ENCODE results near the gene SCRN1. TPM values are rescaled to one million over a fixed set of nuclear protein-coding genes. Genes with fewer than 3 reads are reported as not detected.

SCRN1 gene
- total and polyA plus RNA-seq, 9 donors = 23.4 to 84.0 (median 63.3) TPM

DNA sequence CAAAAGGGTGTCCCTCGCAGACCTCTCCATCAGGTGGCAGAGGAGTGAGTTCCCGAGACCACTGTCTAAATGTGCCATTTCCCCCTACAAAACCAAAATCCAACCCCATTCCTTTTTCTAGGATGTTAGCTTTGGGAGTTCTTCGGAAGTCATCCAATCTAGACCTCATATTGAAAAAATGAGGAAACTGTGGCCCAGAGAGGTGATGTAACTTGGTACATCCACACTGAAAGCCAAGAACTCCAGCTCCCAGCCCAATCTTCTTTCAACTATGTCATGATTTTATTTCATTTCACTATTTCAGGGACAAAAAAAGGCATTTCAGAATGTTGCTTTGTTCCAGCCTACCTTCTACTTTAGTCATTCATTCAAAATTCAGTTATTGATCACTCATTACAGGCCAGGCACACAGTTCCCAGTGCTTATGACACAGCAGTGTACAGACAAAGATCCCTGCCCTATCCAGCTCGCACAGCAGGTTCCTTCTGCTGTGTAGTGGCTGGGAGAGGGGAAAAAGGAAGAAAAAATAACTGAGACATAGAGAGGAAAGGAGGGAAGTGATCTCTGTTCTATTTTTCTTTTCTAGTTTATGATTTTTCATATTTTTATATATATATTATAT is 35.8 kb downstream of the SCRN1 start:
- TF ChIP-seq, protein P1, sequence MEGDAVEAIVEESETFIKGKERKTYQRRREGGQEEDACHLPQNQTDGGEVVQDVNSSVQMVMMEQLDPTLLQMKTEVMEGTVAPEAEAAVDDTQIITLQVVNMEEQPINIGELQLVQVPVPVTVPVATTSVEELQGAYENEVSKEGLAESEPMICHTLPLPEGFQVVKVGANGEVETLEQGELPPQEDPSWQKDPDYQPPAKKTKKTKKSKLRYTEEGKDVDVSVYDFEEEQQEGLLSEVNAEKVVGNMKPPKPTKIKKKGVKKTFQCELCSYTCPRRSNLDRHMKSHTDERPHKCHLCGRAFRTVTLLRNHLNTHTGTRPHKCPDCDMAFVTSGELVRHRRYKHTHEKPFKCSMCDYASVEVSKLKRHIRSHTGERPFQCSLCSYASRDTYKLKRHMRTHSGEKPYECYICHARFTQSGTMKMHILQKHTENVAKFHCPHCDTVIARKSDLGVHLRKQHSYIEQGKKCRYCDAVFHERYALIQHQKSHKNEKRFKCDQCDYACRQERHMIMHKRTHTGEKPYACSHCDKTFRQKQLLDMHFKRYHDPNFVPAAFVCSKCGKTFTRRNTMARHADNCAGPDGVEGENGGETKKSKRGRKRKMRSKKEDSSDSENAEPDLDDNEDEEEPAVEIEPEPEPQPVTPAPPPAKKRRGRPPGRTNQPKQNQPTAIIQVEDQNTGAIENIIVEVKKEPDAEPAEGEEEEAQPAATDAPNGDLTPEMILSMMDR (IDR thresholded peaks at IDR 0.05) = no peak
- TF ChIP-seq POLR2A (IDR thresholded peaks at IDR 0.05) = no peak
- no peak for TF ChIP-seq EP300 (IDR thresholded peaks at IDR 0.05)

DNA sequence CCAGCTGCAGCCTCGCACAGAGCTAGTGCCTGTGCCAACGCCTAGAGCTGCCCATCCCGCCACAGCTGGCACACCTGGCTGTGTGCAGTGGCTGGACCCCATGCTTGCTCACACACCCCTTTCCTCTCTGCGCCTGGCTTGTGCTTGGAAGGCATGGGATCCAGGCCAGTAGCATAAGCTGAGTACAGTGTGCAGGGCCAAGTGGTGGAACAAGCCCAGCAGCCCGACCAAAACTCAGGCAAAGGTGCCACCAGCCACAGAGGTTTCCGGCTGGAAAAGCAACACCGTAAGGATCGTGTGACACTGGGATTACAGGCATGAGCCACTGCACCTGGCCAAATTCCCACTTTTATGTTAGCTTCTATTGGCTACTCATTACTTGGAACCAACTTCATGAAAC is 38.4 kb downstream of the SCRN1 start:
- intact Hi-C loops (cut with DNase I) = no loop called here
- TF ChIP-seq, protein P1 (IDR thresholded peaks at IDR 0.05) = no peak
- no peak for TF ChIP-seq POLR2A (IDR thresholded peaks at IDR 0.05)
- TF ChIP-seq EP300 (IDR thresholded peaks at IDR 0.05) = no peak
- Histone ChIP-seq H3K9me3 (no peaks in the 10 kb centered on the region), H3K4me1 (ENCODE audit: insufficient read depth) (no peaks in the 10 kb centered on the region), H3K27ac (no peak overlapping the region), H3K27me3 (no peaks in the 10 kb centered on the region), H3K4me3 (no peak overlapping the region), H3K36me3 (no peaks in the 10 kb centered on the region)
- WGBS, 3 donors = 98 to 99% (median 98%) methylated on average over 8 of the region's 8 CpGs
- no peak for DNase-seq

More for the DNA sequence above, 35.8 kb downstream of the SCRN1 start:
- Histone ChIP-seq H3K36me3 (no peaks in the 10 kb centered on the region), H3K9me3 (no peaks in the 10 kb centered on the region), H3K4me3 (no peak overlapping the region), H3K4me1 (ENCODE audit: insufficient read depth) (no peaks in the 10 kb centered on the region), H3K27me3 (no peaks in the 10 kb centered on the region), H3K27ac (no peak overlapping the region)
- intact Hi-C loops (cut with DNase I) = no loop called here
- no peak for DNase-seq
- 79 to 96% (median 92%) methylated on average over 4 of the region's 4 CpGs for WGBS, 3 donors

DNA sequence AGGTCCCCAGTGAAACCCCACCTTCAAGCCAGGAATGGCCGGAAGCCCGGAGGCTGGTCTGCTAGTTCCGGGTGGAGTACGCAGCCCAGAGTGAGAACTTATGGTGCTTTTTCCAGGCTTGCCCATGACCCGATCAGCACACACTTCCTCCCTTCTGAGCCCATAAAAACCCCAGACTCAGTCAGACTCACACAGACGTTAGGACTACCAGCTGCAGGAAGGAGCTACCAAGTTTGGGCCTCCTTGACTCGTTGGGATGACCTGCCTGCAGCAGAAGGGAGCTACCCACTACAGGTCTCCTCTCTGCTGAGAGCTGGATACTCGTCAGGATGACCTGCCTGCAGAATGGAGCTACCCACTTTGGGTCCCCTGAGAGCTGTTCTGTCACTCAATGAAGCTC is 39.1 kb downstream of the SCRN1 start:
- no peak overlapping the region for H3K4me3 ChIP-seq
- DNase-seq = no peak
- H3K9me3 ChIP-seq = no peaks in the 10 kb centered on the region
- 89 to 98% (median 96%) methylated on average over 8 of the region's 8 CpGs for WGBS, 3 donors
- H3K36me3 ChIP-seq = no peaks in the 10 kb centered on the region
- H3K27me3 ChIP-seq = no peaks in the 10 kb centered on the region
- TF ChIP-seq, protein P1 (IDR thresholded peaks at IDR 0.05) = no peak
- no peak for TF ChIP-seq EP300 (IDR thresholded peaks at IDR 0.05)
- TF ChIP-seq POLR2A (IDR thresholded peaks at IDR 0.05) = no peak
- H3K27ac ChIP-seq = no peak overlapping the region
- intact Hi-C loops (cut with DNase I) = no loop called here
- no peaks in the 10 kb centered on the region for H3K4me1 ChIP-seq (ENCODE audit: insufficient read depth)

DNA sequence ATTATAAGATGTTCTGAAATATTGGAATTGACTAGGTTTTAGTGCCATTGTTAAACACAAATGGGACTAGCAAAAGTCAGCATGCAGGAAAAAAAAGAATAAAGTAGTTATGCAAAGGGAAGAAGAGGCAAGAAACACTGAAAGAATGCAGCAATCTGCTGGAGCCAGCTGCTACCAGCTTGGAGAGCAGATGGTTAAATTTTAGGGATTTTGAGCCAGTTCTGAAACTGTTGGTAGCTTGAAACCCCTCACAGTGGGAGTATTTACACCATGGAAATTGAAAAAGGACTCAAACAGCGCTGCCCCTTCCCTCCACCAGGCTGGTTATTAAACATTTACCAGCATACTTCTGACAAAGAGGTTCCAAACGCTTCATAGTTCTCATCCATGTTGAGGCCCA is 41.0 kb downstream of the SCRN1 start:
- Histone ChIP-seq H3K4me1 (ENCODE audit: insufficient read depth) (no peaks in the 10 kb centered on the region), H3K4me3 (no peak overlapping the region), H3K27ac (no peak overlapping the region), H3K36me3 (no peaks in the 10 kb centered on the region), H3K27me3 (no peaks in the 10 kb centered on the region), H3K9me3 (no peaks in the 10 kb centered on the region)
- WGBS, 3 donors = 74 to 77% (median 75%) methylated on average over 2 of the region's 2 CpGs
- intact Hi-C loops (cut with DNase I) = no loop called here
- DNase-seq = no peak
- TF ChIP-seq POLR2A (IDR thresholded peaks at IDR 0.05) (no peak), EP300 (IDR thresholded peaks at IDR 0.05) (no peak)
- TF ChIP-seq, protein P1 (IDR thresholded peaks at IDR 0.05) = no peak

Measured in ovary (tissue), 9 donors.